Ovary (tissue), 3 donors: ENCODE data around the gene APOBEC4.

Experiments
- EP300 ChIP-seq: sonication (generic); formaldehyde crosslinking; IDR thresholded peaks from one replicate; pipeline ENCODE4 v1.6.1; 2017; ENCODE audit warnings: antibody characterized with exemption
- POLR2A ChIP-seq: fragments of 450-650 bp; IDR thresholded peaks from one replicate; pipeline ENCODE4 v1.6.1; 2017; ENCODE audit warnings: antibody characterized with exemption, mild to moderate bottlenecking, moderate library complexity
- TF ChIP-seq, protein P1 (sequence below), 3 donors: fragments of 450-650 bp in 2 of 3; fragments of 200-600 bp in 1 of 3; IDR thresholded peaks; one replicate each; pipeline versions ENCODE4 v1.5.1 to v1.8.0; 2016 to 2022; ENCODE audit warnings: antibody characterized with exemption in 3 of 3, mild to moderate bottlenecking in 1 of 3
- donor health status: DM: no; HTN: no; CAD: no.

DNA sequence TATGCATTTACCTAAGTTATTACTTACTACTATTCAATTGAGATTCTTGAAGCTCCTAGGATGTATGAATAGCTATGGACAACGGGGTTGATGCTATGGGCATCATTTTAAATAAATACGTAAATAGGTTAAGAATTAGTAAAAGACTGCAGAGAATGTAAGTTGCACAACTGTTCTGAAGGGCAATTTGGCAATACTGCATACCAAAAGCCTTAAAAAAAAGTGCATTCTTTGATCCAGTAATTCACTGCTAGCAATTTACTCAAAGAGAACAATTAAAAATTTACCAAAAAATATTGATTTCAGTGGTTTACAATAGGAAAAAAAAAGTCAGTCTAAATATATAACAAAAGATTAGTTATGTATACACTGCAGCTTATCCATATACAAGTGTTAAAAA is 21.0 kb downstream of the APOBEC4 start:
- TF ChIP-seq POLR2A (no peak), EP300 (no peak)
- TF ChIP-seq, protein P1, sequence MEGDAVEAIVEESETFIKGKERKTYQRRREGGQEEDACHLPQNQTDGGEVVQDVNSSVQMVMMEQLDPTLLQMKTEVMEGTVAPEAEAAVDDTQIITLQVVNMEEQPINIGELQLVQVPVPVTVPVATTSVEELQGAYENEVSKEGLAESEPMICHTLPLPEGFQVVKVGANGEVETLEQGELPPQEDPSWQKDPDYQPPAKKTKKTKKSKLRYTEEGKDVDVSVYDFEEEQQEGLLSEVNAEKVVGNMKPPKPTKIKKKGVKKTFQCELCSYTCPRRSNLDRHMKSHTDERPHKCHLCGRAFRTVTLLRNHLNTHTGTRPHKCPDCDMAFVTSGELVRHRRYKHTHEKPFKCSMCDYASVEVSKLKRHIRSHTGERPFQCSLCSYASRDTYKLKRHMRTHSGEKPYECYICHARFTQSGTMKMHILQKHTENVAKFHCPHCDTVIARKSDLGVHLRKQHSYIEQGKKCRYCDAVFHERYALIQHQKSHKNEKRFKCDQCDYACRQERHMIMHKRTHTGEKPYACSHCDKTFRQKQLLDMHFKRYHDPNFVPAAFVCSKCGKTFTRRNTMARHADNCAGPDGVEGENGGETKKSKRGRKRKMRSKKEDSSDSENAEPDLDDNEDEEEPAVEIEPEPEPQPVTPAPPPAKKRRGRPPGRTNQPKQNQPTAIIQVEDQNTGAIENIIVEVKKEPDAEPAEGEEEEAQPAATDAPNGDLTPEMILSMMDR (IDR thresholded peaks at IDR 0.05): no peak
